Stimulated activated CD4-positive, alpha-beta T cell treated with anti-CD3 and anti-CD28 coated beads, Interleukin-4, amount 100 ng/mL, for 24 hours (primary cell): ENCODE data around the gene YBEY.

Experiments
- DNase-seq: peaks from one replicate; pipeline ENCODE4 v3.0.0-alpha.2; 2020

YBEY gene

GRCh38 chr21:46265736-46266525, 20.2 kb upstream of the YBEY start:
- no peak for DNase-seq

GRCh38 chr21:46266946-46267345, 19.2 kb upstream of the YBEY start:
- DNase-seq: no peak

- DNase-seq: no peak
These were observed 17.8 kb upstream of the YBEY start for GRCh38 chr21:46268371-46268770.

DNA sequence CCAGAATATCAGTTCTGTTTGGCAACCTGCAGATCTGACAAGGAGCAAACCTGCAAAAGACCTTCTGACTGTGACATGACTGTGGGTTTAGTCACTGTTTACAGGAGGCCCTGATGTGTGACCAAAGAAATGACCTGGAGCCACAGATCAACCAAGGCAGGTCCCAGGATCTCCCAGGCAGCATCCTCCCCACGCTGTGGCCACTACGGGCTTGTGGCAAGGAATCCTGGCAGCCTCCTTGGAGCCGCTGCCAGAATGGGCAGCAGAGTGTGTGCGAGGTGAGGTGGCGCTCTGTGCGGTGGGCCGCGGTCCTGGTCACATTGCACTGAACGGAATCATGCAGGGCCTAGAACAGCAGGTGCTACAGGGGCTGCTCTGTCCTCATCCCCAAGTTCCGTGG, 16.7 kb upstream of the YBEY start:
- no peak for DNase-seq

DNA sequence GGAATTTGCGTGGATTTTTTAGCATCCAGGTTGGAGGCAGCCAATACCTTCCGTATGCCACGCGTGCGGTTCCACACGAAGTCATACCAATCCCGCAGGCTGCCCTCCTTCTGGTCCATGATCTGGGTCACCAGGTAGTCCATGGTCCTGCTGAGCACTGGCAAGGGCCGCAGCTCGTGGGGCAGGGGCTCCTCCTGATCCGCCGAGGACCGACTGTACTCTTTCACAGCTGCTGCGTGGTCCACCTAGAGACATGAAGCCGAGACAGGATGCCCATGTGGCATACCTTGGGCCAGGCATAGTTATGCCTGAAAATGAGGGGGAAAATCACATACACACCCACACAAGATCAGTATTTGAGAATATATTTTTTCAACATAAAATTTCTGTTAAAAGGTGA, 12.8 kb upstream of the YBEY start:
- no peak for DNase-seq

- no peak for DNase-seq
These were observed 11.2 kb upstream of the YBEY start for GRCh38 chr21:46274797-46275390.

DNA sequence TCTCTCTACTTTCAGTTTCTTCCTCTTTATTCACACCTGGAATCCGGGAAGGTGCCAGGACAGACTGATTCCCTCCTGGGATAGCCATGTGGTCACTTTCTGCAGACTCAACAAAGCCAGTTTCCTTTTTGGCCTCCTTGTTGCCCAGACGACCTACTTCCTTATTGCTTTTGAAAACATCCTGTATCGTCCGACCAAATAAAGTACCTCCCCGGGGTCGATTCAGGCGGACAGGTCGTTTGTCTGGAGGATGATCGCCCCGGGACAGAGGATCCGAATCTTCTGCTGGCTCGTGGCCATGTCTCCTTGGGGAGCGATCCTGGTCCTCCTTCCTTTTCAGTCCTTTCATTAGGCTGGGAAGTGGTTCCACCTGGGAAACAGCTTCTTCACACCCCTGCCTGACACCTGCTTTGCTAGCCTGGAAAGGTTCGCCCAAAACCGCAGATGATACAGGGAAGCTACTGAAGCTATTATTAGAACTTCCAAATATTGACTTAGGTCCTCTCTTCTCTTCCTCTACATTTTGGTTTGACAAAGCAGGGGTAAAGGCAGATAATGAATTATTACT, 2.0 kb upstream of the YBEY start:
- no peak for DNase-seq

GRCh38 chr21:46284733-46285132, 1.4 kb upstream of the YBEY start:
- DNase-seq: no peak

DNA sequence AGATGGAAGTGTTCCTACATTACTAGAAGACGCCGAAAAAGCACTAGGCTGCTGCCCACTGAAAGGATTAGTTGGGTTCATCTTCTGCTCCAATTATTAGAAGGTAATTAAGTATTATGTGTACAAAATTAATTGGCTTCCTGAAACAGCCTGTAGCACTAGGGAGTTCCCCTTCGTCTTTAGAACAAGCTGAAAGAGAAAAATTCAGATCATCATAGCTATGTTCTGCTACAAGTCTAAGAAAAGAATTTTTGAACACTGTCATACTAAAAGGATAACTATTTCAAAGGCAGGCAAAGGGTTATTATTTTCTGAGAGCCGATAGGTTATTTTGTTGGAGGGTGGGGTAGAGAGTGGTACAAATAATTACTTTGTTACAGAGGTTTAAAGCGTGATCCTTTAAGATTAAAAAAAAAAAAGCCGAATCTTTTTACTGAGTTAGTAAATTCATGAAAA, 908 bp upstream of the YBEY start, which contains the start of gene MCM3AP:
MCM3AP (minus strand) TSS at position 406 of the 456 bp plus-strand sequence; CDS start at position 81, 325 bp downstream.
- DNase-seq: no peak

DNA sequence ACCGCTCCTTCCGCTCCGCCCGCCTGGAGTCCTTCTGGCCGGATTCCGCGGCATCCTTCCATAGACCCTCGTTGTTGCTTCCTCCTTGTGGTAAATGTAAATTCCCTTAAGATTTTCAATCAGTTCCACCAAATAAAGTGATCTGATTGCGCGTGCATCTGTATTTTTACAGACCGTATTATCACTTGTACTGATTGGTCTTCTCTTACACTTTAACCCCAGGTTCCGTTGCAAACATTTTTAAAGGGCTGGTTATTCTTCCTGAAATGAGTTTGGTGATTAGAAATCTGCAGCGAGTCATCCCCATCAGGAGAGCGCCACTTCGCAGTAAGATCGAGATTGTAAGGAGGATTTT, 483 bp downstream of the YBEY start:
- DNase-seq: no peak

- DNase-seq: no peak
These were observed 1.4 kb downstream of the YBEY start for GRCh38 chr21:46287541-46287940.

DNA sequence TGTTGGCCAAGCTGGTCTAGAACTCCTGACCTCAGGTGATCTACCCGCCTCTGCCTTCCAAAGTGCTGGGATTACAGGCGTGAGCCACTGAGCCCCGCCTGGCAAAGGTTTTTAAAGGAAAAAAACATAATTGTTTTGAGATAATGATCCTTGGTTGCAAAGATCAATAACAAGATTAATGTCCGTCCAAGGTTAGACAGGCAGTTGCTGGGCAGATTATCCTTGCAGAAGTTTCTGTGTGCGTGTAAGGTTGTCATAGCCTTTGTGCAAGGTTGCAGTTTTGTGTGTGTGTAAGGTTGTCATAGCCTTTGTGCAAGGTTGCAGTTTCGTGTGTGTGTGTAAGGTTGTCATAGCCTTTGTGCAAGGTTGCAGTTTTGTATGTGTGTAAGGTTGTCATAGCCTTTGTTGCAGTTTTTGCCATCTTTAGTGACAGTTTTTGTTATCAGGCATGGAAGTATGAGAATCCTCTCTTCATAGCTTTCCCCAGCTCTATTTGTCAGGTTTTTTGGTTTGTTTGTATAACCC, 3.6 kb downstream of the YBEY start:
- DNase-seq: no peak

- no peak for DNase-seq
These were observed 5.4 kb downstream of the YBEY start for GRCh38 chr21:46291561-46291960.

- DNase-seq: no peak
These were observed 8.6 kb downstream of the YBEY start for GRCh38 chr21:46294647-46295176.

DNA sequence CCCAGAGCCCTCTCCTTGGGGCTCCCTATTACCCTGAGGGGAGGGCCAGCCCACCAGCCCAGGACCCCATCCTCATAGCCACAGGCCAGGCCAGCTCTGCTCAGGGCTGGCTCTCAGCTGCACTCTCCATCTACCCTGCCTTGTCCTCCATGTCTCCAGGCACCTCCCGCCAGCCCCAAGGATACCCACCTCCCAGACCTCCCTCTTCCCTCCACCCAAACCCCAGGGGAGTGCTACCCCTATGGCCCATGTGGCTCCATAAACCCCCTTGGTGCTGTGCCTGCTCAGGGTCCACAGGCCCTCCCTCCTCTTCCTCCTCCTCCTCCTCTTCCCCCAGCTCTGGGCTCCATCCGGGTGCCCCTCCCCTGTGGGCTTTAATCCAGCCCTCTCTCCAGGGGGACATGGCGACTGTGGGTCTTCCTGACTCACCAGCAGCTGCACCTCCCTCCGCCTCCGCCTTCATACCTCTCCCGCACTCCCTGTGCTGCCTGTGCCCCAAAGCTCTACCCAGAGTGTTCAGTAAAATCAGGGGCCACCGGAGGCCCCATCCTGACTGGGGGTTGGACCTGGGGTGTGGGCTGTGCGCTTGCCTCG, 9.1 kb downstream of the YBEY start:
- DNase-seq: no peak

DNA sequence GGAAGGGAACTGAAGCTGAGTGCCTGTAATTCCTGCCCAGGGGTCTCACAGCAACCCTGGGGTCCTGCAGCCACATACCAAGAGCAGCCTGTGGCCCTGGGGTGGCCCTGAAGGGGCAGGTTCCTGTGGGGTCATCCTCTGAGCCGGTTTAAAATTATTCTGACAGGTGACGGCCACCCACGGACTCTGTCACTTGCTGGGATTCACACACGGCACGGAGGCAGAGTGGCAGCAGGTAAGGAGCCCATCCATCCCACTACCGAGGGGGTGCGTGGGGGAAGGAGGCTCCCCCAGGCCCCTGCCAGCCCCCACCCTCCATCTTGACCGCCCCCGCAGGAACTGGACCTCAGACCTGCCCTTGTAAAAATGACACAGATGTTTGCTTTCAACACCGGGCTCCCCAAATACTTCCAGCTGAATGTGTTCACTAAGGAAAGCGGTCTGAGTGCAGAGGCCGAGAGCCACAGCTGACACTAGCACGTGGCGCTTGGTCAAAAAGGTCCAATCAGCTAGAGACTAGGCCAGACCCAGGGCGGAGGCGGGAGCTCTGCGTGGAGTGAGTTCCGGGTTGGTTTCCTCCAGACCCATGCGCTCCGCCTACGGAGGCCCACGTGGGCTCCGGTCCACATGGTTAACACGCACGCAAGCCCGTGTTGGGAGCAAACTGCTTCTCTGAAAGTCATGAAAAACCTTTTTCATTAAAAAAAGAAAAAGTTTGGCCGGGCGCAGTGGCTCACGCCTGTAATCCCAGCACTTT, 10.0 kb downstream of the YBEY start:
- peak; percentile 61 for DNase-seq

- no peak for DNase-seq
These were observed 11.5 kb downstream of the YBEY start for GRCh38 chr21:46297338-46298271.

DNA sequence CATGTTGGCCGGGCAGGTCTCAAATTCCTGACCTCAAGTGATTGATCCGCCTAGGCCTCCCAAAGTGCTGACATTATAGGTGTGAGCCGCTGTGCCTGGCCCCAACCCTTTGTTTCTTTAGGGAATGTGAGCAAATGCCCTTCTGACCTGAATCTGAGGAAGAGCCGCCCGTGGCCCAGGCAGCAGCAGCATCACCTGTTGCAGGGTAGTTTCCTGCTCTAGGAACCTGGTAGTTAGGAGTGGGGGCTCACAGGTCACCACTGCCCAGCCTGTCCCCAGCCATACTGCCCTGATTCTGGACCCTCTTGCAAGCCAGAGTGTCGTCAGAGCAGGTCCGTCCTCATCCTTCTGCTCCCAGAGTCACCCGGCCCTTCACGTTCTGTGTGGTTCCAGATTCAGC, 13.0 kb downstream of the YBEY start:
- DNase-seq: no peak

DNA sequence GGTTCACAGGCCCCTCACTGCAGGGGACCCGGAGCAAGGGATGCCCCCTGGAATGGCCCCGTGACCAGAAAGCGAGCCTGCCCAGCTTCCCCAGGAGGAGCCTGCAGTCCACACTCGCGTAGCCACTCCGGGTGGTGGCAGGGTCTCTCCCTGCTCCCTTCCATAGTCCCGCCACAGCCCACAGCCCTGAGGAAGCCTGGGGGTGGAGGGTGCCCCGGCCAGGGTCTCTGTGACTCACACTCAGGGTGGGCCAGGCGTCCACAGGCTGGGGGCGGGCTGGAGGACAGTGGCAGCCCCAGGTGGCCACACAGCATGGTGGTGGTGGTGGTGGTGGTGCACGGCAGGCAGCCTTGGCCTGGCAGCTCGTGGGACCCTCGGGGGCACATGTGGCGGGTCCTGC, 15.6 kb downstream of the YBEY start:
- no peak for DNase-seq

DNA sequence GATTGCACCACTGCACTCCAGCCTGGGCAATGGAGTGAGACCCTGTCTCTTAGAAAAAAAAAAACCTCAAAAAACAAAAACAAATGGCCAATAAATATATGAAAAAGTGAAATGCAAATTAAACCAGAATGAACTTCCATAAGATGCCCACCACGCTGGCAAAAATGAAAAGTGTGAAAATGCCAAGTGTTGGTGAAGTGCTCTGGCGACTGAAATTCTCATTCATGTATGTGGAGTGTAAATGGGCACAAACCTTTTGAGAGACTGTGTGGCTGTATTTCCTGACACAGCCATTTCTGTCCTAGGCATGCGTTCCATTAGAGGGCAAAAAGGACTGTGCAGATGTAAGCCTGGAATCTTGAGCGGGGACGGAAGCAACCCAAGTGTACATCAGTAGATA, 18.3 kb downstream of the YBEY start:
- DNase-seq: no peak

DNA sequence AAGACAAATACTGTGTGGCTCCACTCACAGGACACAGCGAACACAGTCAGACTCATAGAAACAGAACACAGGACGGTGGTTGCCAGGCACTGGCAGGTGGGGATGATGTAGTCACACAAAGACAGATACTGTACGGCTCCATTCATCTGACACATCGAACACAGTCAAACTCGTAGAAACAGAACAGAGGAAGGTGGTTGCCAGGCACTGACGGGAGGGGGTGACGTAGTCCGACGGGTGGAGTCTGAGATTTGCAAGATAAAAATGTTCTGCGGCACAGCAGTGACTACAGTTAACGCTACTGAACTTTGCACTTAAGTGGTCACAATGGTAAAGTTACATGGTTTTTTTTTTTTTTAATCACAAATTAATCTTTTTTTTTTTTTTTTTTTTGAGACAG, 18.8 kb downstream of the YBEY start:
- no peak for DNase-seq

- DNase-seq: no peak
These were observed 21.5 kb downstream of the YBEY start for GRCh38 chr21:46307625-46308024.
